Heart right ventricle (tissue), 16 donors: ENCODE data around the gene MBD5. TPM values are rescaled to one million over a fixed set of nuclear protein-coding genes. Genes with fewer than 3 reads are reported as not detected.

ENCODE experiments used
- ATAC-seq, 8 donors: fragments of 200-7000 bp; cut with Tn5 transposase; one replicate each; pipeline ENCODE4 v1.9.1; 2020; ENCODE audit warnings: mild to moderate bottlenecking in 8 of 8, moderate library complexity in 8 of 8, moderate number of reproducible peaks in 1 of 8
- DNase-seq, 2 donors: peaks; one replicate each; pipeline ENCODE4 v3.0.0-alpha.2; 2020
- H3K27ac ChIP-seq, 10 donors: fragments of 200-600 bp; sonication (generic) in 2 of 10; one replicate each; pipeline versions ENCODE4 v1.5.0 to v1.8.0; 2020 to 2022; ENCODE audit warnings: mild to moderate bottlenecking in 3 of 10
- H3K27me3 ChIP-seq, 7 donors: fragments of 200-600 bp; one replicate each; pipeline ENCODE4 v1.8.0; 2021 to 2022; ENCODE audit warnings: mild to moderate bottlenecking in 2 of 7
- H3K36me3 ChIP-seq, 9 donors: fragments of 200-600 bp; sonication (generic) in 1 of 9; one replicate each; pipeline versions ENCODE4 v1.5.0 to v1.8.0; 2020 to 2022; ENCODE audit warnings: mild to moderate bottlenecking in 2 of 9
- H3K4me1 ChIP-seq, 9 donors: fragments of 200-600 bp; sonication (generic) in 1 of 9; one replicate each; pipeline versions ENCODE4 v1.5.0 to v1.8.0; 2020 to 2022; ENCODE audit warnings: mild to moderate bottlenecking in 4 of 9
- H3K4me3 ChIP-seq, 10 donors: fragments of 200-600 bp; sonication (generic) in 2 of 10; one replicate each; pipeline versions ENCODE4 v1.5.0 to v1.8.0; 2020 to 2022; ENCODE audit warnings: mild to moderate bottlenecking in 7 of 10, moderate library complexity in 2 of 10
- H3K9me3 ChIP-seq, 11 donors: fragments of 200-600 bp in 10 of 11; sonication (generic) in 2 of 11; one replicate each; pipeline versions ENCODE4 v1.5.0 to v1.8.0; 2013 to 2022; ENCODE audit warnings: mild to moderate bottlenecking in 2 of 11, control low read depth in 1 of 11, moderate library complexity in 1 of 11
- CTCF ChIP-seq, 9 donors: fragments of 200-600 bp; sonication (generic) in 2 of 9; IDR thresholded peaks; one replicate each; pipeline versions ENCODE4 v1.5.0 to v1.8.0; 2021 to 2022; ENCODE audit warnings: antibody characterized with exemption in 9 of 9, mild to moderate bottlenecking in 5 of 9, moderate library complexity in 1 of 9
- WGBS, 2 donors: extraction: QIAGEN DNeasy Blood & Tissue Kit; methylation state at CpG; one replicate each; pipeline ENCODE4 v1.1.7; 2013; ENCODE audit warnings: inconsistent platforms in 1 of 2; 5-methylcytosine and 5-hydroxymethylcytosine counted together
- intact Hi-C, 10 donors: fragments of 100-400 bp; cut with DNase I; formaldehyde crosslinking; loops; one replicate each; pipeline versions ENCODE4 v1.11.1 to v1.14.2; 2022
- polyA plus RNA-seq, 2 donors: library from polyadenylated mRNA; stranded (reverse); fragments of 200-250 nt; gene quantifications; one replicate each; pipeline ENCODE4 v1.2.3, GENCODE V29; 2013
- total RNA-seq, 10 donors: library from RNA; stranded (reverse); fragmentation: NEBNext Ultra II Directional in 3 of 10; extraction: Animal tissue kit (Norgen Biotek cat#: 25700) in 3 of 10; gene quantifications; one replicate each; pipeline versions ENCODE4 v1.2.1 to v1.2.4, GENCODE V29; 2021 to 2023
- donor health status: Arrhythmogenic right ventricular cardiomyopathy.
- donor health status: ischemic (EF 13 %, LVEDD 7.1; RV severe dilation, severe dysfunction).
- donor health status: healthy with polysubstance abuse.
- donor health status: DM: no; HTN: yes; CAD: no.
- donor health status: DM: no; HTN: no; CAD: no.
- donor health status: ischemic (EF 25% LVEDD 6.9; RV normal size, moderate dysfunction).
- donor health status: ischemic (EF 25% LVEDD 5.7; RV mildly dilated, moderate dysfunction).
- donor health status: healthy.
- donor health status: DM: yes; HTN: yes; CAD: no.
- donor health status: Ischemic cardiomyopathy.
- donor health status: ischemic (EF 35%, LVEDD 5.7; RV mildly dilated, moderate dysfunction).
- donor health status: nonischemic (EF 11% LVEDD 7.7; RV severe dilation, severe dysfunction).
- donor health status: DM: yes; HTN: yes; CAD: no.
- donor health status: PGD.
- donor health status: ischemic (EF 29% LVEDD 5.4; RV normal size, mild dysfunction).
- donor health status: nonischemic (EF 23%, LVEDD 6.1; RV moderate dilation, normal function).

The MBD5 gene
- total and polyA plus RNA-seq, 12 donors = 3.4 to 39.8 (median 35.2) TPM

- 99% methylated on average over 12 of the region's 12 CpGs for WGBS, 2 donors
- ATAC-seq (no peak), DNase-seq (no peak)
- Histone ChIP-seq H3K9me3 (no peaks in the 10 kb centered on the region), H3K36me3 (peaks cover 0 to 6% (median 0%) of the 10 kb centered on the region in 9 donors), H3K4me1 (no peaks in the 10 kb centered on the region), H3K4me3 (no peak overlapping the region), H3K27me3 (no peaks in the 10 kb centered on the region), H3K27ac (no peak overlapping the region)
- intact Hi-C loops = loop anchor here in 1 of 10 donors (5.0 kb wide), 1 partner anchor 1036 kb away; no protein-coding TSS in a partner anchor
- TF ChIP-seq CTCF (IDR thresholded peaks at IDR 0.05) = no peak
Observed at GRCh38 chr2:148173168-148173567, 152.3 kb downstream of the MBD5 start.

DNA sequence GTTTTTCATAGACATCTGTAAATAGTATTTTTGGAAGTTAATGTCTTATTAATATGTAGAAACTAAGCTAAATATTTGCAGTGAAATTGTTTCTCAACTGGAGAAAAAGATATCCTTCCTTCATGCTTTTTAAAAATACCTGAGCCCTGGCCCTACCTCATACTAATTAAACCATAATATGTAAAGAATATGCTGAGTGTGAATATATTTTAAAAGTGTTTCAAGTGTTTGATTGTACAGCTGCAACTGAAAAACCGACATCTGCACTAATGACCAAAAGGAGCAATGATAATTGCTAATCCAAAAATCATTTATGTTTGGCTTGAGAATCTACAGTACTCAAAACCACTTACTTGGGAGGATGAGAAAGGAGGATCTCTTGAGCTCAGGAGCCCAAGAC lies 156.7 kb downstream of the MBD5 start:
- DNase-seq (no peak), ATAC-seq (no peak)
- Histone ChIP-seq H3K27me3 (no peaks in the 10 kb centered on the region), H3K4me3 (no peak overlapping the region), H3K9me3 (no peaks in the 10 kb centered on the region), H3K36me3 (peaks cover 0 to 35% (median 6%) of the 10 kb centered on the region in 9 donors), H3K4me1 (no peaks in the 10 kb centered on the region), H3K27ac (no peak overlapping the region)
- intact Hi-C loops = no loop called here
- 92 to 93% methylated on average over 1 of the region's 1 CpG for WGBS, 2 donors
- TF ChIP-seq CTCF (IDR thresholded peaks at IDR 0.05) = no peak

DNA sequence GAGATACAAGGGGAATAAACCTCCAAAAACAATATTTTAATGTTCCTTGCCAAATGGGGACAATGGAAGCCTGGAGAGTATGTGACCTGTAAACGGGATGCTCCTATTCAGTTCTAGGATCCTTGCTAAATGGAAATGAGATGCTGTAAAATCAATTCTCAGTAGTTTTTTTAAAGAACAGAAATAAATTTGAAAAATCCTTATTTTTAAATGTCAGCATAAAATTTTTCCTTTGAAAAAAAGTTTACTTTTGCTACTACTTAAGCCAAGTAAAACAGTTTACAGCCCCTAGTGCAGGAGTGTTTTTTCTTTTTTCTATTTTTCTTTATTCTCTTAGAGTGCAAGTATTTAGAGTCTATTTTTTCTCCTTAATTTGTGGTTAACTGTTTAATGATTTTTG lies 158.8 kb downstream of the MBD5 start:
- intact Hi-C loops = no loop called here
- Histone ChIP-seq H3K4me1 (no peaks in the 10 kb centered on the region), H3K27ac (no peak overlapping the region), H3K27me3 (no peaks in the 10 kb centered on the region), H3K9me3 (no peaks in the 10 kb centered on the region), H3K36me3 (peaks cover 0 to 45% (median 10%) of the 10 kb centered on the region in 9 donors), H3K4me3 (no peak overlapping the region)
- 90 to 98% methylated on average over 1 of the region's 1 CpG for WGBS, 2 donors
- no peak for TF ChIP-seq CTCF (IDR thresholded peaks at IDR 0.05)
- no peak for DNase-seq
- no peak for ATAC-seq

DNA sequence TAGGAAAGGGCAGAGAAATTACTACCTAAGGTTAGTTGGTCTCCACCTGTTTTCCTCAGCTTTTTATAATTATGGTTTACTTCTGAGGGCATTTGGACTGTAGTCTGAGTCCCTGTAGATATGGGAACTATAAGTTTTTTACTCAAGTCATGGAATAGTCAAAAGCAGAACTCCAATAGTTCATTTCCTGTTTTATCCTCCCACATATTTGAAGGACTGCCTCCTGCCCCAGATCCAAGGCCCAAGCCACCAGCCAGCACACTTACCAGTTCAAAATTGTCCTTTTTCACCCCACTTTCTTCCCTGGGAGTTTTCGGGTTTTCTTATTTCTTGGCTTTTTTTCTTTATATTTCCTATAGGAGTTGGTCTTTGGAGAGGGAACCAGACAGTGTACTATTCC lies 164.1 kb downstream of the MBD5 start:
- H3K27ac ChIP-seq = no peak overlapping the region
- DNase-seq (no peak), ATAC-seq (no peak)
- H3K4me1 ChIP-seq = no peaks in the 10 kb centered on the region
- H3K36me3 ChIP-seq = peaks cover 0 to 45% (median 4%) of the 10 kb centered on the region in 9 donors
- H3K4me3 ChIP-seq = no peak overlapping the region
- no peaks in the 10 kb centered on the region for H3K27me3 ChIP-seq
- 97% methylated on average over 1 of the region's 1 CpG for WGBS, 2 donors
- no peak for TF ChIP-seq CTCF (IDR thresholded peaks at IDR 0.05)
- no peaks in the 10 kb centered on the region for H3K9me3 ChIP-seq
- intact Hi-C loops = no loop called here
